Uterine smooth muscle cell (primary cell): ENCODE results near the gene KCNQ5. TPM values are rescaled to one million over a fixed set of nuclear protein-coding genes. Genes with fewer than 3 reads are reported as not detected.

Source experiments
- total RNA-seq: library from RNA; depleted of rRNA; stranded (reverse); fragments of >200 nt; gene quantifications from 2 replicates; pipeline ENCODE4 v1.2.3, GENCODE V29; 2014

KCNQ5 gene
- 1.00 and 2.9 TPM in 2 replicates for total RNA-seq

GRCh38 chr6:72621291-72622093 is at the start of gene KCNQ5:
KCNQ5 (plus strand) TSS chr6:72622064.

DNA sequence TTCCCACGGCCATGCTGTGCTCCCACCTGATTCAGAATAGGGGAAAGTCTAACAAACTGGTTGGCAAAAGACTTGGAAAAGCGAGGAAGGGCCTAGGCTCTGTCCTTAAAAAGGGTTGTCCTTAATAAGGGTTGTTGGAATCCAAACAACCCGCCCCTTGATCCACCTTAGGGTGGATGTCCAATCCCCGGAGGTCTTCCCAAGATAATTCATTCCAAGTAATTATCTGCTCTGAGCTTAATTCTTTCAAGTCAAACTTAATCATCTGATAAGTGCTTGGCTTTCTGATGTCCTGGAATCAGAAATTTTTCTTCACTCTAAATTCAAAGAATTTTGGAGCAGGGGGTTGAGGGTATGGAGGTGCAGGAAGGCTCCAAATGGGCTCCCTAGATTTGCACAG is 603.5 kb downstream of the KCNQ5 start, which contains the start of gene KHDC1L:
KHDC1L (minus strand) TSS at position 101 of the 400 bp plus-strand sequence; CDS start at position 13, 88 bp downstream.

